SU-DHL-6 (cell line): Measurements from ENCODE around the gene C1QC.

ENCODE experiments used
- H2AFZ ChIP-seq: fragments of 200-600 bp; sonication (generic); 2 replicates; pipeline ENCODE4 v1.6.1; 2014; ENCODE audit warnings: low read depth, mild to moderate bottlenecking, moderate library complexity, mixed read lengths, antibody characterized with exemption, low read length; ENCODE audit not compliant: severe bottlenecking
- H3F3A ChIP-seq: fragments of 200-600 bp; shearing (Covaris generic); 2 replicates; pipeline ENCODE4 v1.6.0; 2016; ENCODE audit warnings: antibody characterized with exemption, mild to moderate bottlenecking; ENCODE audit not compliant: insufficient read depth
- H3K27ac ChIP-seq: fragments of 200-600 bp; sonication (generic); 2 replicates; pipeline ENCODE4 v1.5.1; 2016; ENCODE audit warnings: low read depth, mild to moderate bottlenecking, low read length, moderate library complexity, mixed read lengths
- H3K27me3 ChIP-seq: fragments of 200-600 bp; sonication (generic), shearing (Covaris generic); 2 replicates; pipeline ENCODE4 v1.6.0; 2014; ENCODE audit warnings: mild to moderate bottlenecking, low read length
- H3K36me3 ChIP-seq: fragments of 200-600 bp; sonication (generic); 2 replicates; pipeline ENCODE4 v1.6.1; 2014; ENCODE audit warnings: mild to moderate bottlenecking, low read length, mixed read lengths
- H3K4me2 ChIP-seq: fragments of 300-600, 200-600 bp; shearing (Covaris generic), sonication (generic); 2 replicates; pipeline ENCODE4 v1.6.0; 2014; ENCODE audit warnings: low read length, low read depth, mild to moderate bottlenecking; ENCODE audit not compliant: poor library complexity, severe bottlenecking
- H3K4me3 ChIP-seq: fragments of 200-600 bp; sonication (generic); 2 replicates; pipeline ENCODE4 v1.5.1; 2014; ENCODE audit warnings: antibody characterized with exemption, low read length, mild to moderate bottlenecking, mixed read lengths; ENCODE audit not compliant: insufficient read depth, poor library complexity, severe bottlenecking
- H3K79me2 ChIP-seq: fragments of 200-600 bp; sonication (generic); 2 replicates; pipeline ENCODE4 v1.6.1; 2014; ENCODE audit warnings: mild to moderate bottlenecking, low read length, moderate library complexity; ENCODE audit not compliant: insufficient read depth
- H3K9ac ChIP-seq: fragments of 200-600 bp; sonication (generic); 2 replicates; pipeline ENCODE4 v1.7.0; 2014; ENCODE audit warnings: mild to moderate bottlenecking, low read length
- H3K9me2 ChIP-seq: fragments of 200-600 bp; sonication (generic); replicated peaks from 2 replicates; pipeline ENCODE4 v1.6.1; 2014; ENCODE audit warnings: low read length; ENCODE audit not compliant: insufficient read depth
- H3K9me3 ChIP-seq: fragments of 200-600 bp; sonication (generic); 2 replicates; pipeline ENCODE4 v1.6.1; 2014; ENCODE audit warnings: low read length, mixed read lengths; ENCODE audit not compliant: insufficient read depth
- H4K20me1 ChIP-seq: fragments of 200-600 bp; sonication (generic); 2 replicates; pipeline ENCODE4 v1.6.1; 2014; ENCODE audit warnings: low read depth, mild to moderate bottlenecking, antibody characterized with exemption, low read length, moderate library complexity, mixed read lengths
- CTCF ChIP-seq: fragments of 200-600 bp; sonication (generic); IDR thresholded peaks from one replicate; pipeline ENCODE4 v1.5.1; 2017; ENCODE audit warnings: antibody characterized with exemption, mild to moderate bottlenecking, low read length, moderate library complexity; ENCODE audit not compliant: insufficient read depth, poor library complexity, severe bottlenecking
- EZH2phosphoT487 ChIP-seq: fragments of 200-600 bp; sonication (generic), shearing (Covaris generic); conservative IDR thresholded peaks from 2 replicates; pipeline ENCODE4 v1.6.1; 2018; ENCODE audit warnings: mild to moderate bottlenecking, antibody characterized with exemption, low read length, moderate library complexity, mixed read lengths

C1QC gene

GRCh38 chr1:22602060-22602740 lies 41.2 kb upstream of the C1QC start:
- Histone ChIP-seq H3K4me2 (no peak overlapping the region), H3K27me3 (no peaks in the 10 kb centered on the region), H3K27ac (no peak overlapping the region), H2AFZ (no peak overlapping the region), H3K9me3 (no peaks in the 10 kb centered on the region), H3K9me2 (no peaks in the 10 kb centered on the region), H3K4me3 (no peak overlapping the region), H3K9ac (no peak overlapping the region), H4K20me1 (no peaks in the 10 kb centered on the region), H3K79me2 (no peaks in the 10 kb centered on the region), H3K36me3 (no peaks in the 10 kb centered on the region), H3F3A (no peaks in the 10 kb centered on the region)
- TF ChIP-seq EZH2phosphoT487: no peak
- TF ChIP-seq CTCF: no peak

- H3K27me3 ChIP-seq: no peaks in the 10 kb centered on the region
- no peak overlapping the region for H3K4me3 ChIP-seq
- H3K4me2 ChIP-seq: no peak overlapping the region
These were observed 37.3 kb upstream of the C1QC start for GRCh38 chr1:22606161-22606560.

GRCh38 chr1:22607154-22607553 lies 36.3 kb upstream of the C1QC start:
- no peaks in the 10 kb centered on the region for H3K27me3 ChIP-seq

More at GRCh38 chr1:22606161-22606560, 37.3 kb upstream of the C1QC start:
- Histone ChIP-seq H2AFZ (no peak overlapping the region), H3F3A (no peaks in the 10 kb centered on the region), H3K36me3 (no peaks in the 10 kb centered on the region), H3K9me3 (no peaks in the 10 kb centered on the region), H3K9ac (no peak overlapping the region), H3K9me2 (no peaks in the 10 kb centered on the region), H3K79me2 (no peaks in the 10 kb centered on the region), H3K27ac (no peak overlapping the region), H4K20me1 (no peaks in the 10 kb centered on the region)
- TF ChIP-seq EZH2phosphoT487: no peak
- TF ChIP-seq CTCF: no peak

More at GRCh38 chr1:22607154-22607553, 36.3 kb upstream of the C1QC start:
- no peaks in the 10 kb centered on the region for H3F3A ChIP-seq
- H3K9ac ChIP-seq: no peak overlapping the region
- H3K9me2 ChIP-seq: no peaks in the 10 kb centered on the region
- H3K4me3 ChIP-seq: no peak overlapping the region
- TF ChIP-seq CTCF: no peak
- TF ChIP-seq EZH2phosphoT487: no peak
- no peaks in the 10 kb centered on the region for H3K9me3 ChIP-seq
- H3K36me3 ChIP-seq: no peaks in the 10 kb centered on the region
- no peak overlapping the region for H2AFZ ChIP-seq
- H3K27ac ChIP-seq: no peak overlapping the region
- no peak overlapping the region for H3K4me2 ChIP-seq
- H3K79me2 ChIP-seq: no peaks in the 10 kb centered on the region
- no peaks in the 10 kb centered on the region for H4K20me1 ChIP-seq
